Mesodermal cell (in vitro differentiated cells): Measurements from ENCODE around the gene GNMT.

ENCODE experiments used
- H3K27ac ChIP-seq: 2 replicates; pipeline ENCODE4 v1.7.0; 2013; ENCODE audit warnings: mild to moderate bottlenecking, low read depth, low read length, moderate library complexity; ENCODE audit not compliant: severe bottlenecking
- H3K36me3 ChIP-seq: 2 replicates; pipeline ENCODE4 v1.7.1; 2013; ENCODE audit warnings: mild to moderate bottlenecking, low read length, moderate library complexity; ENCODE audit not compliant: control insufficient read depth, insufficient read depth
- H3K4me1 ChIP-seq: one replicate; pipeline ENCODE4 v1.7.1; 2013; ENCODE audit warnings: mild to moderate bottlenecking, low read length; ENCODE audit not compliant: insufficient read depth, control insufficient read depth, poor library complexity, severe bottlenecking
- H3K4me3 ChIP-seq: 2 replicates; pipeline ENCODE4 v1.7.0; 2013; ENCODE audit warnings: low read length, control low read depth, mild to moderate bottlenecking; ENCODE audit not compliant: insufficient read depth, poor library complexity, severe bottlenecking; ENCODE audit errors: extremely low read depth
- H3K9me3 ChIP-seq: 2 replicates; pipeline ENCODE4 v1.7.1; 2013; ENCODE audit warnings: mild to moderate bottlenecking, low read length, moderate library complexity; ENCODE audit not compliant: control insufficient read depth
- WGBS, 2 experiments: methylation state at CpG; one replicate each; pipeline ENCODE4 v1.1.5; 2013; ENCODE audit warnings: missing lambda C conversion rate in 2 of 2; ENCODE audit not compliant: insufficient coverage in 2 of 2; 5-methylcytosine and 5-hydroxymethylcytosine counted together

GNMT gene

GRCh38 chr6:42963855-42964605 is 3.5 kb downstream of the GNMT start:
- peaks cover 8% of the 10 kb centered on the region for H3K4me1 ChIP-seq
- H3K36me3 ChIP-seq = peaks cover 12% of the 10 kb centered on the region
- no peaks in the 10 kb centered on the region for H3K9me3 ChIP-seq
- H3K4me3 ChIP-seq = no peak overlapping the region
- WGBS, 2 experiments = 100% methylated on average over 6 to 7 of the region's 9 CpGs
- no peak overlapping the region for H3K27ac ChIP-seq

GRCh38 chr6:42966571-42966970 is 6.0 kb downstream of the GNMT start:
- WGBS, 2 experiments = 85 to 94% methylated on average over 2 to 6 of the region's 7 CpGs

GRCh38 chr6:42967228-42967627 is 6.7 kb downstream of the GNMT start:
- Histone ChIP-seq H3K9me3 (no peaks in the 10 kb centered on the region), H3K27ac (no peak overlapping the region)
- WGBS, 2 experiments = 96 to 98% methylated on average over 6 to 11 of the region's 11 CpGs

More at GRCh38 chr6:42966571-42966970, 6.0 kb downstream of the GNMT start:
- Histone ChIP-seq H3K9me3 (no peaks in the 10 kb centered on the region), H3K4me3 (no peak overlapping the region), H3K27ac (no peak overlapping the region), H3K4me1 (peaks cover 20% of the 10 kb centered on the region), H3K36me3 (peaks cover 12% of the 10 kb centered on the region)

GRCh38 chr6:42968126-42968701 is 7.7 kb downstream of the GNMT start:
- H3K27ac ChIP-seq = no peak overlapping the region
- H3K4me3 ChIP-seq = no peak overlapping the region
- whole genome bisulfite sequencing, 2 experiments = 92 to 93% methylated on average over 8 to 11 of the region's 12 CpGs
- peaks cover 17% of the 10 kb centered on the region for H3K4me1 ChIP-seq
- H3K36me3 ChIP-seq = peaks cover 9% of the 10 kb centered on the region
- no peaks in the 10 kb centered on the region for H3K9me3 ChIP-seq

More at GRCh38 chr6:42967228-42967627, 6.7 kb downstream of the GNMT start:
- Histone ChIP-seq H3K4me1 (peaks cover 18% of the 10 kb centered on the region), H3K36me3 (peaks cover 9% of the 10 kb centered on the region), H3K4me3 (no peak overlapping the region)

- H3K36me3 ChIP-seq = peaks cover 14% of the 10 kb centered on the region
- H3K27ac ChIP-seq = no peak overlapping the region
- no peak overlapping the region for H3K4me3 ChIP-seq
- no peaks in the 10 kb centered on the region for H3K9me3 ChIP-seq
- peaks cover 17% of the 10 kb centered on the region for H3K4me1 ChIP-seq
- WGBS, 2 experiments = 92 to 100% methylated on average over 1 to 4 of the region's 4 CpGs
Observed at GRCh38 chr6:42968783-42969182, 8.2 kb downstream of the GNMT start.

- H3K36me3 ChIP-seq = peaks cover 18% of the 10 kb centered on the region
- WGBS, 2 experiments = 96 to 100% methylated on average over 2 of the region's 2 CpGs
- H3K4me3 ChIP-seq = no peak overlapping the region
- no peaks in the 10 kb centered on the region for H3K9me3 ChIP-seq
- peaks cover 17% of the 10 kb centered on the region for H3K4me1 ChIP-seq
- no peak overlapping the region for H3K27ac ChIP-seq
Observed at GRCh38 chr6:42969431-42969830, 8.9 kb downstream of the GNMT start.

GRCh38 chr6:42969934-42970333 is 9.4 kb downstream of the GNMT start:
- peaks cover 17% of the 10 kb centered on the region for H3K4me1 ChIP-seq
- no peak overlapping the region for H3K27ac ChIP-seq
- peaks cover 20% of the 10 kb centered on the region for H3K36me3 ChIP-seq
- H3K9me3 ChIP-seq = no peaks in the 10 kb centered on the region
- H3K4me3 ChIP-seq = no peak overlapping the region
- 88 to 94% methylated on average over 3 of the region's 4 CpGs for WGBS, 2 experiments

- 75 to 89% methylated on average over 1 to 4 of the region's 4 CpGs for WGBS, 2 experiments
- H3K27ac ChIP-seq = peak overlapping the region; percentile 87
- peaks cover 23% of the 10 kb centered on the region for H3K36me3 ChIP-seq
- H3K4me1 ChIP-seq = peaks cover 17% of the 10 kb centered on the region
- no peaks in the 10 kb centered on the region for H3K9me3 ChIP-seq
- no peak overlapping the region for H3K4me3 ChIP-seq
Observed at GRCh38 chr6:42970871-42971612, 10.5 kb downstream of the GNMT start.

- Histone ChIP-seq H3K4me1 (peaks cover 17% of the 10 kb centered on the region), H3K36me3 (peaks cover 19% of the 10 kb centered on the region), H3K9me3 (no peaks in the 10 kb centered on the region), H3K4me3 (no peak overlapping the region), H3K27ac (peak overlapping the region; percentile 87)
- 90 to 96% methylated on average over 3 of the region's 3 CpGs for WGBS, 2 experiments
Observed at GRCh38 chr6:42971746-42972327, 11.3 kb downstream of the GNMT start.

GRCh38 chr6:42973926-42974325 is 13.4 kb downstream of the GNMT start:
- 100% methylated on average over 1 to 3 of the region's 3 CpGs for WGBS, 2 experiments
- peaks cover 17% of the 10 kb centered on the region for H3K4me1 ChIP-seq
- H3K9me3 ChIP-seq = no peaks in the 10 kb centered on the region

More at GRCh38 chr6:42973926-42974325, 13.4 kb downstream of the GNMT start:
- peaks cover 18% of the 10 kb centered on the region for H3K36me3 ChIP-seq
- no peak overlapping the region for H3K4me3 ChIP-seq
- no peak overlapping the region for H3K27ac ChIP-seq
